BE2C (cell line): ENCODE measurements around the gene THAP2.
"Not testable (repeated sequence)": the region's sequence is repeated elsewhere in the genome, so short reads cannot be mapped to it uniquely, and the experiment has no call there.

Experiments used
- DNase-seq: peaks from one replicate; pipeline ENCODE4 v3.0.0-alpha.2; 2020
- H3K27me3 ChIP-seq: fragments of 250-450 bp; sonication (Bioruptor Pico); 2 replicates; pipeline ENCODE4 v1.5.1; 2020; ENCODE audit warnings: mild to moderate bottlenecking
- H3K36me3 ChIP-seq: fragments of 250-450 bp; sonication (Bioruptor Pico); 2 replicates; pipeline ENCODE4 v1.5.1; 2020; ENCODE audit warnings: mild to moderate bottlenecking
- H3K4me1 ChIP-seq: fragments of 250-450 bp; sonication (Bioruptor Pico); 2 replicates; pipeline ENCODE4 v1.5.1; 2020
- H3K4me3 ChIP-seq: 2 replicates; pipeline ENCODE4 v1.5.1; 2011; ENCODE audit warnings: low read depth, low read length
- H3K9me3 ChIP-seq: fragments of 250-450 bp; sonication (Bioruptor Pico); 2 replicates; pipeline ENCODE4 v1.5.1; 2020
- CTCF ChIP-seq: IDR thresholded peaks from 2 replicates; pipeline ENCODE4 v1.5.1; 2012; ENCODE audit warnings: mild to moderate bottlenecking, low read depth, low read length

Gene THAP2

GRCh38 chr12:71682466-71682865, 18.4 kb downstream of the THAP2 start:
- Histone ChIP-seq H3K36me3 (no peaks in the 10 kb centered on the region), H3K4me3 (no peak overlapping the region), H3K9me3 (no peaks in the 10 kb centered on the region), H3K4me1 (no peaks in the 10 kb centered on the region), H3K27me3 (no peaks in the 10 kb centered on the region)
- TF ChIP-seq CTCF: no peak
- no peak for DNase-seq

- Histone ChIP-seq H3K4me1 (no peaks in the 10 kb centered on the region), H3K9me3 (no peaks in the 10 kb centered on the region), H3K4me3 (no peak overlapping the region), H3K36me3 (no peaks in the 10 kb centered on the region), H3K27me3 (no peaks in the 10 kb centered on the region)
- DNase-seq: no peak
- no peak for TF ChIP-seq CTCF
Measured at GRCh38 chr12:71683633-71684032, 19.5 kb downstream of the THAP2 start.

GRCh38 chr12:71684081-71684480, 20.0 kb downstream of the THAP2 start:
- TF ChIP-seq CTCF: no peak
- no peaks in the 10 kb centered on the region for H3K27me3 ChIP-seq
- no peaks in the 10 kb centered on the region for H3K9me3 ChIP-seq
- no peak overlapping the region for H3K4me3 ChIP-seq
- H3K36me3 ChIP-seq: no peaks in the 10 kb centered on the region
- DNase-seq: no peak
- H3K4me1 ChIP-seq: no peaks in the 10 kb centered on the region

GRCh38 chr12:71685312-71685906, 21.3 kb downstream of the THAP2 start:
- TF ChIP-seq CTCF: no peak
- Histone ChIP-seq H3K4me1 (no peaks in the 10 kb centered on the region), H3K36me3 (no peaks in the 10 kb centered on the region), H3K27me3 (no peaks in the 10 kb centered on the region), H3K9me3 (no peaks in the 10 kb centered on the region), H3K4me3 (peak overlapping the region; percentile 84)
- DNase-seq: no peak

GRCh38 chr12:71685914-71686657, 22.0 kb downstream of the THAP2 start, which contains the start of gene TMEM19:
TMEM19 (plus strand) TSS chr12:71686082; CDS start chr12:71686681, 599 bp downstream.
- Histone ChIP-seq H3K36me3 (no peaks in the 10 kb centered on the region), H3K4me1 (no peaks in the 10 kb centered on the region), H3K4me3 (peak within 1 kb of the TSS; percentile 84), H3K27me3 (no peaks in the 10 kb centered on the region), H3K9me3 (no peaks in the 10 kb centered on the region)
- DNase-seq: peak; percentile 93
- peak; percentile 26 for TF ChIP-seq CTCF

- H3K9me3 ChIP-seq: no peaks in the 10 kb centered on the region
- H3K4me3 ChIP-seq: peak overlapping the region; percentile 84
- H3K4me1 ChIP-seq: no peaks in the 10 kb centered on the region
- no peaks in the 10 kb centered on the region for H3K36me3 ChIP-seq
- no peak for TF ChIP-seq CTCF
- H3K27me3 ChIP-seq: no peaks in the 10 kb centered on the region
- no peak for DNase-seq
Measured at GRCh38 chr12:71686658-71687025, 22.5 kb downstream of the THAP2 start.

GRCh38 chr12:71687172-71687571, 23.1 kb downstream of the THAP2 start:
- DNase-seq, H3K36me3 ChIP-seq, H3K4me1 ChIP-seq, H3K9me3 ChIP-seq, H3K27me3 ChIP-seq: not testable (repeated sequence)
- H3K4me3 ChIP-seq: peak overlapping the region; percentile 84
